ENCODE results near the gene CRYBA2.

CRYBA2 gene

DNA sequence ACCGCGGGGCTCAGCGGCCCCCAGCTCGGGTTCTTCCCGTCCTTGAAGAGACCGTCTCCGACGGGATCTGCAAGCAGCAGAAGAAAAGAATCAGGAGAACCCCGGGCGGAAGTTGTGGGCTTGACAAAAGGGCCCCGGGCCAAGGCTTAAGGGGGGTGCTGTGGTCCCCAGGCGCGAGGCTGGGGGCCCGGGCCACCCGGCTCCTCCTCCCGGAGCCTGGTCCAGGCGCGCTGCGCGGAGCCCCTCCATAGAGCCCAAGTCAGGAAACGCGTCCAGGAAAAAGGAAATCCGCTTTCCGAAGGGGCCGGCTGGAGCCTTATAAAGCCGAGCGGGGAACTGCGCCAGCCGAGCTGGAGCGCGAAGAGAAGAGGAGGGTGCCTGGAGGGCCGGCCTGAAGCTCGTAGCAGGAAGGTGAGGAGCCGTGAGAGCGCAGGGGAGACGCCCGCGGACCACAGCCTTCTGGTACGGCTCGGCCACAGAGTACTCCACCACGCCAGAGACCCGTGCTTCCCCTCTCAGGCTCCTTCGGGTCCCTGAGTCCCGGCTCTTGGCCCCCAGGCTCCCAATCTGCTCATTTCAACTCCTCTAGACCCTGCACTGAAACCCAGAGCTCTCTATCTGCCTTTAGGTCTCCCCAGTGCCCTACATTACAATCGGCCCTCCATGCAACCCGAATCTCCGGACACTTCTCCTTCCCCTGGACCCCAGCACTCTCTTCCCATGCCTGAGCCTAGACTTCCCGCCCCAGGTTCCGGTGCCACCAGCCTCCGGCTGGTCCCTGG lies 8.8 kb downstream of the CRYBA2 start:
- peaks cover 26% of the 10 kb centered on the region for H3K4me1 ChIP-seq (ENCODE audit: control insufficient read depth, insufficient read depth, low read length)
- peaks cover 96% of the 10 kb centered on the region for H3K27me3 ChIP-seq (ENCODE audit: control insufficient read depth, insufficient read depth, low read length)
- H3K4me3 ChIP-seq (ENCODE audit: low read length): no peak overlapping the region
- H3K9me3 ChIP-seq (ENCODE audit: control insufficient read depth, low read length): no peaks in the 10 kb centered on the region
- no peaks in the 10 kb centered on the region for H3K36me3 ChIP-seq (ENCODE audit: control insufficient read depth, insufficient read depth, low read length)
- H3K9ac ChIP-seq (ENCODE audit: low read length): peak overlapping the region; percentile 18

DNA sequence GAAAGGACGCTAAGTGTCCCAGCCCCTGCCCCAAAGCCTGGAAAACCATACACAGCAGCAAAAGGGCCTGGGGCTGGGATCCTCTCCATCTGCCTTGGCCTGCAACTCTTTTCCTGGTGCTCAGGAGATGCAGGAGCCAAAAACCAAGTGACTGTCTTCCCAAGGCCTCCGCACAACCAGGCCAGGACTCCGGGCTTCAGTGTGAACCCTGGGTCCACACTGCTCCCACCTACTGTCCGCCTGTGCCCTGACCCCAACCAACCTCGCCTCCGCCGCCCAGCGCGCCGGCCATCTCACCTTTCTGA lies 9.3 kb downstream of the CRYBA2 start:
- H3K27me3 ChIP-seq (ENCODE audit: control insufficient read depth, insufficient read depth, low read length): peaks cover 92% of the 10 kb centered on the region
- H3K4me1 ChIP-seq (ENCODE audit: control insufficient read depth, insufficient read depth, low read length): peaks cover 26% of the 10 kb centered on the region
- H3K9me3 ChIP-seq (ENCODE audit: control insufficient read depth, low read length): no peaks in the 10 kb centered on the region
- no peak overlapping the region for H3K4me3 ChIP-seq (ENCODE audit: low read length)
- no peaks in the 10 kb centered on the region for H3K36me3 ChIP-seq (ENCODE audit: control insufficient read depth, insufficient read depth, low read length)
- H3K9ac ChIP-seq (ENCODE audit: low read length): no peak overlapping the region

DNA sequence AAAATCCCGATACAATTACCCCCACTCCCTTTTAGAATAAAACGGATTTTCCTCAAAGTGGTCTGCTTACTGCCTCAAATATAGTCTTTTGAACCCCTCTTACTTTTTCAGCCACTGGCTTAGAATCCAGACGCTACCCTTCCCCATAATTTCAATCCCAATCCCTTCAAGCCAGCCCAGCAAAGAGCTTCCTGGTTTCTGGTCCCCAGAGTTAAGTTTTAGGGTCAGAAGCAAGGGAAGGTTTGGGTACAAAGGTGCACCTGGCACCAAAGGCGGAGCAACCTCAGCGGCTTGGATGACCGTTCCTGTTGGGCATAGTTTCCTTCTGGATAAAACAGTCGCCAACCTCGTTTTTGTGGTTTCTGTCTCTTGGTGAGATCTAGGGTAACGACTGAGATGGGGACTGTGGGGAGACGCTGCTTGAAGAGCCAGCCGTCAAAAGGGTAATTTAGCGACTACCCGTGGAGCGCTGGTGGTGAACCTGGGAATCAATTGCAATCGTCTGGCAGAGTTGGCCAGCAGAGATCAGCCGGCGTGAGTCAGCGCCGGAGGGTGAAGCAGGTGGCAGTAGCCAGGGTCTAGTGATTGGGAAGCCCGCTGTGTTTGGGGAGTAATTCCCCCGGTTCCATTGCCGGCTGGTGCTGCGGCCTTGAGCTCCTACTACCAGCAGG lies 9.8 kb downstream of the CRYBA2 start:
- H3K4me1 ChIP-seq (ENCODE audit: control insufficient read depth, insufficient read depth, low read length): peaks cover 26% of the 10 kb centered on the region
- H3K4me3 ChIP-seq (ENCODE audit: low read length): no peak overlapping the region
- H3K27me3 ChIP-seq (ENCODE audit: control insufficient read depth, insufficient read depth, low read length): peaks cover 92% of the 10 kb centered on the region
- H3K36me3 ChIP-seq (ENCODE audit: control insufficient read depth, insufficient read depth, low read length): no peaks in the 10 kb centered on the region
- no peaks in the 10 kb centered on the region for H3K9me3 ChIP-seq (ENCODE audit: control insufficient read depth, low read length)
- peak overlapping the region; percentile 19 for H3K9ac ChIP-seq (ENCODE audit: low read length)

DNA sequence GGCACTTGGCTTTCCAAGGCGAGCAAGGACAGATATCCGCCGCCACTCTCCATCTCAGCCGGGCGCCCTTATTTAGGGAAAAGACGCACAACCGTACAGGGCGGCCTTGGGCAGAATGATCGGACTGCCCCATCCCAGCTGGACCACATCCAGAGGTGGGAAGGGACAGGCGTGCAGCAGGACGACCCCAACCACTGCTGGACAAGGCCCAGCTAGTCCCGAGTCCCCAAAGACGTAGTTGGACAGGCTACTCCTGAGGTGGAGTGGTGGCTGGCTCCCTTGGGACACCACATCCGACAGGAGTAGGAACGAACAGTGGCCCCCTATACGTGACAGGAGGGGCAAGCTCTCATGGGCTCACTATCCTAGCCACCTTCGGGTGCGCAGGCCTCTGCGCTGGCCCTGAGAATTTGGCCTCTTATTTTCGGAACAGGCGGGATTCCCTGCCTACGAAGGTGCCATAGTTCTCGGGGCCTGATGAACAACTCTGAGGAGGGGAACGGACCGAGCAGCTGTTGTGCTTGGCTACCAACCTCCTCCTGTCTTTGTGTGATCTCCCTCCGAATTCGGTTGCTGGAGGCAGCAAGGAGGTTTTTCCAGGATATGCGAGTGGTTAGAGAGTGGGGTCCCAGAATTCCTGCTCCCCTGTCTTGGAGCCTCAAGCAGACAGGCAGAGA lies 10.5 kb downstream of the CRYBA2 start:
- peaks cover 26% of the 10 kb centered on the region for H3K4me1 ChIP-seq (ENCODE audit: control insufficient read depth, insufficient read depth, low read length)
- H3K36me3 ChIP-seq (ENCODE audit: control insufficient read depth, insufficient read depth, low read length): no peaks in the 10 kb centered on the region
- H3K27me3 ChIP-seq (ENCODE audit: control insufficient read depth, insufficient read depth, low read length): peaks cover 91% of the 10 kb centered on the region
- H3K9ac ChIP-seq (ENCODE audit: low read length): peak overlapping the region; percentile 19
- no peak overlapping the region for H3K4me3 ChIP-seq (ENCODE audit: low read length)
- no peaks in the 10 kb centered on the region for H3K9me3 ChIP-seq (ENCODE audit: control insufficient read depth, low read length)

DNA sequence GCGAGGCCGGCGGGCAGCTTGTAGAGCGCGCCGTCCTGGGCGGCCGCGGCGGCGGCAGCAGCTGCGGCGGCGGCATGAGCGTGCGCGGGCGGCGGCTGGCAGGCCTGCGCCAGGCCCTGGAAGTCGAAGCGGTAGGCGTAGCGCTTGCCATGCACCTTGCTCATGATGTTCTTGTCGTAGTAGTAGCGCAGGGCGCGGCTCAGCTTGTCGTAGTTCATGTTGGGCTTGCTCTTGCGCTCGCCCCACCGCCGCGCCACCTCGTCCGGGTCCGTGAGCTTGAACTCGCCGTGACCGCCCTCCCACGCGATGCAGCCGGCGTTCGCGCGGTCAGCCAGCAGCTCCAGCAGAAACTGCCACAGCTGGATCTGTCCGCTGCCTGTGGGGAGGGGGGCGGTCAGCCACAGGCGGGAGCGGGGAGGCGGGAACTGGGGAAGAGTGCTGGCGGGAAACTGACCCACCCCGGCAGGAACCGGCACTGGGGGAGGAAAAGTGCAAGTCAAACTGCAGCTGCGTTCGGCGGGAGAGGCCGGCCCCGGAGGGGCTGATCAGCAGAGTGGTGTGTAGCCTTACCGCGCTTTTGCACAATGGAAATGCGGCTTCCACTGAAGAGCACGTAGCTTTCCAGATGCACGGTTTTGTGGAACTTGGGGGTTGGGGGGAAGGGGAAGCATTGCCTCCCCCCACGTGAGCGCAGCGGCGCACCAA lies 11.2 kb downstream of the CRYBA2 start:
- Histone ChIP-seq H3K4me1 (ENCODE audit: control insufficient read depth, insufficient read depth, low read length) (peaks cover 26% of the 10 kb centered on the region), H3K9me3 (ENCODE audit: control insufficient read depth, low read length) (no peaks in the 10 kb centered on the region), H3K27me3 (ENCODE audit: control insufficient read depth, insufficient read depth, low read length) (peaks cover 88% of the 10 kb centered on the region), H3K9ac (ENCODE audit: low read length) (no peak overlapping the region), H3K36me3 (ENCODE audit: control insufficient read depth, insufficient read depth, low read length) (no peaks in the 10 kb centered on the region), H3K4me3 (ENCODE audit: low read length) (no peak overlapping the region)

DNA sequence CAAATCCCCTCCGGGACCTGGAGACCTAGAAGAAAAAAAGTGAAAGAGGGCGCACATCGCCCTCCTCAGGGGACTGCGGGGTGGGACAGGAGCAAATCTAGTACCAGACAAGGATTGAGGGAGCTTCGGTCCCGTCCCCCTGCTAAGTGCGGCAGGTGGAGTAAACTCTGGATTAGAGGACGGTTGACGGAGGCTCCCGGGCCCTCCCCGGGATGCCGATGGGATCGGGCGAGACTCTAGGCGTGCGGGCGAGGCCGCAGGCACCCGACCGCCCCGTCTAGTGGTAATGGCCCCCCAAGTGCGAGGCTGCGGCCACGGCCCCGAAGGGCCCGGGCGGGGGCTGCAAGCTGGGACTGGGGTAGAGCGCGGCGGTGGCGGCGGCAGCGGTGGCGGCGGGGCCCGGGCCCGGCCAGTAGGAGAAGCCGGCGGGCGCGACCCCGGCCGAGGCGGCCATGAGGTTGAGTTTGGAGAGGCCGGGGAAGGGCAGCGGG lies 11.8 kb downstream of the CRYBA2 start:
- Histone ChIP-seq H3K36me3 (ENCODE audit: control insufficient read depth, insufficient read depth, low read length) (no peaks in the 10 kb centered on the region), H3K9me3 (ENCODE audit: control insufficient read depth, low read length) (no peaks in the 10 kb centered on the region), H3K9ac (ENCODE audit: low read length) (no peak overlapping the region), H3K27me3 (ENCODE audit: control insufficient read depth, insufficient read depth, low read length) (peaks cover 85% of the 10 kb centered on the region), H3K4me1 (ENCODE audit: control insufficient read depth, insufficient read depth, low read length) (peaks cover 26% of the 10 kb centered on the region), H3K4me3 (ENCODE audit: low read length) (no peak overlapping the region)

DNA sequence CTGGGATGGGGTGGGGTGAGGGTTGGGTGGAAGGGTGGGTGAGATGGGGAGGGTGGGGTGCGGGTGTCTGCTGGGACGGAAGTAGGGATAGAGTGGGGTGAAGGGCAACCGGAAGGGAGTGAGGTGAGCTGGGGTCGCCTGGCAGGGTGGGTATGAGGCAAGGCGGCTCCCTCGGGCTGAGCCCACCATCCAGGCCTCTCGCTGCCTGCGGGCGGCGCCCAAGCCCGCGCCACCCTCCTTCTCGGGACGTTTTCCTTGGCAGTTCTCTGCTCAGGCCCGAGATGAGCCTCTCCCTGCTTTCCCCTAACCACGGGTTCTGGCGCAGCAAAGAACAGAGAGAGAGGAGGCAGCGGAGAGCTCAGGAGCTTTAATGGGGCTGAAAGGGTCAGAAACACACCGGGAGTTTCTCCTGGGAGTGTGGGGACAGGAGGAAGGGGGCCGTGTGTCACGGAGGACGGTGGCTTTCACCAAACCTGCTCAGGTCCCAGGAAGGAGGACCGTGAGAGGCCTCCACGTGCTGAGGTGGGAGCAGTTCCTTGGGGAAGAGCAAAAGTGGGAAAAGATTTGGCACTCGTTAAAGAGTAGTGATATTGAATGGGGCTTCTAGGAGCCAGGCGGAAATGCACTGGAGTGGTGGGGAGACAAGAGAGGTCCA lies 12.4 kb downstream of the CRYBA2 start:
- Histone ChIP-seq H3K9me3 (ENCODE audit: control insufficient read depth, low read length) (no peaks in the 10 kb centered on the region), H3K27me3 (ENCODE audit: control insufficient read depth, insufficient read depth, low read length) (peaks cover 85% of the 10 kb centered on the region), H3K4me1 (ENCODE audit: control insufficient read depth, insufficient read depth, low read length) (peaks cover 26% of the 10 kb centered on the region), H3K4me3 (ENCODE audit: low read length) (peak overlapping the region; percentile 31), H3K9ac (ENCODE audit: low read length) (no peak overlapping the region), H3K36me3 (ENCODE audit: control insufficient read depth, insufficient read depth, low read length) (no peaks in the 10 kb centered on the region)

DNA sequence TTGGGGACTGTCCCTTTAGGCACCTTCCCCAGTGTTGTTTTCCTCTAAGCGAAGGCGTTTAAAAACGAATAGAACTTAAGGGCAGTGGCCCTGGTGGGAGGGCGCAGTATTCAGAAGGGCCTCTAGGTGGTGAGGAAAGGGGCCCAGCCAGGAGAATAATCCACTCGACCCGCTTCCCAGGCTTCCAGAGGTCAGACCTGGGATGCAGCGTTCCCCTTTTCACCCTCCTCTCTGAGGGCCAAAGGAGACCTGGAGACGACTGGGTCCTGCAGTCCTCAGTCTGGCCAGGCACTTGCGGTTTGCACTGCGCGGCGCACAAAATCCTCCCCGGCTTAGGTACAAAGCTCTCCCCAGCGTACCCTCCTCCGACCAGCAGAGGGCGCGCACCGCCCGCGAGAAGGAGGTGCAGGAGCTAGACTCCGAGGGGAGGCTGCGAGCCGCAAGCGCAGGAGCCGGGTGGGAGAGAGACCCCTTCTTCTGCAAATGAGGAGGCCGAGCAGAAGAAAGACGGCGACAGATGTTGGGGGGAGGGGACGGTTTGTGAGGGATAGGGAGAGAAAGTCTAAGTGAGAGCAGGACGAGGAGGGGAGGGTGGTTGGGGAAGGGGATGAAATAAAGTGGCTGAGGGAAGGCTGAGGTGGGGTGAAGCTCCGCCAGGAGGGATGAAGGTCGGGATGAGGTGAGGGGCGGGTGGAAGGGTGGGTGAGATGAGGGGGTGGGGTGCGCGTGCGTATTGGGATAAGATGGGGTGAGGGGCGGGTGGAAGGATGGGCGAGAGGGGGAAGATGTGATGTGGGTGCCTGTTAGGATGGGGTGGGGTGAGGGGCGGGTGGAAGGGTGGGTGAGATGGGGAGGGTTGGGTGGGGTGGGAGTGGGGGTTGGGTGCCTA lies 13.1 kb downstream of the CRYBA2 start:
- peaks cover 85% of the 10 kb centered on the region for H3K27me3 ChIP-seq (ENCODE audit: control insufficient read depth, insufficient read depth, low read length)
- no peak overlapping the region for H3K4me3 ChIP-seq (ENCODE audit: low read length)
- H3K36me3 ChIP-seq (ENCODE audit: control insufficient read depth, insufficient read depth, low read length): no peaks in the 10 kb centered on the region
- H3K9ac ChIP-seq (ENCODE audit: low read length): no peak overlapping the region
- no peaks in the 10 kb centered on the region for H3K9me3 ChIP-seq (ENCODE audit: control insufficient read depth, low read length)
- peaks cover 26% of the 10 kb centered on the region for H3K4me1 ChIP-seq (ENCODE audit: control insufficient read depth, insufficient read depth, low read length)

DNA sequence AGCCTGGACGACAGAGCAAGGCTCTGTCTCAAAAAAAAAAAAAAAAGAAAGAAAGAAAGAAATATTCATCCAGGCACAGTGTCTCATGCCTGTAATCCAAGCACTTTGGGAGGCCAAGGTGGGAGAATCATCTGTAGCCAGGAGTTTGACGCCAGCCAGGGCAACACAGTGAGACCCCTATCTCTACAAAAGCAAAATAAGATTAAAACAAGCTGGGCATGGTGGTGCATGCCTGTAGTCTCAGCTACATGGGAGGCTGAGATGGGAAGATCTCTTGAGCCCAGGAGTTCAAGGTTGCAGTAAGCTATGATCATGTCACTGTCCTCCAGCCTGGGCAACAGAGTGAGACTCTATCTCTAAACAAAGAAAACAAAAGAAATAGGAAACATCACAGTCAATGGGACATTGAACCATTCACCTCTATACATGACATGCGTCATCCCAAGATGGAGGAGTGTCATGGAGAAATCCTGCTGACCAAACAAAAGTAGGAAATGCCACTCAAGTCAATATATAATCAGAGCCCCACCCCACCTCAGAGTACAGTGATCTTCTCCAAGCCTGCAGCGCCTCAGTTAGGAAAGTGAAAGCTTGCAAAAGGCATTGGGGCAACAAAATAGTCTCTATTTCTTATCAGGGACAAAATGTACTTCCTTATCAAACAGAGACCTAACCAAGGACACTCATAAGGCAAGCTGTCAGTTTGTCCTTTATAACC lies 18.0 kb downstream of the CRYBA2 start:
- no peaks in the 10 kb centered on the region for H3K9me3 ChIP-seq (ENCODE audit: control insufficient read depth, low read length)
- no peak overlapping the region for H3K4me3 ChIP-seq (ENCODE audit: low read length)
- no peaks in the 10 kb centered on the region for H3K36me3 ChIP-seq (ENCODE audit: control insufficient read depth, insufficient read depth, low read length)
- no peak overlapping the region for H3K9ac ChIP-seq (ENCODE audit: low read length)
- H3K4me1 ChIP-seq (ENCODE audit: control insufficient read depth, insufficient read depth, low read length): no peaks in the 10 kb centered on the region
- peaks cover 44% of the 10 kb centered on the region for H3K27me3 ChIP-seq (ENCODE audit: control insufficient read depth, insufficient read depth, low read length)

DNA sequence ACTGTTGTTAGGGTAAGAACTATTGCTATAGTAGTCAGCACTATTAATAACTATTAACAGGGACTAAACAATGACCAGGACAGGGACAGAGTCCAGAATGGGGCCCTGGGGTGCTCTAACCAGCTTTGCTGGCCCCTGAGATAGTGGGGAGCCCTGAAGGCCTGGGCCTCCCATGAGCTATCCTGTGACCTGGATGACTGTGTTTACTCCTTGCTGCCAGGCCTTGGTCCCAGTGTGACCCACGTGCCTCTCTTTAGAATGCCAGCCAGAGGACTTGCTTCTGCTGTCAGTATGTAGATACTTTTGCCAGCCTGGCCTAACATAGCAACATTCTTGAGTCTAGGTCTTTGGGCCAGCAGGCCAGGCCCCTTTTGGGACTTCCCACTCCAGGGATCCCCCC lies 22.3 kb downstream of the CRYBA2 start:
- no peaks in the 10 kb centered on the region for H3K4me1 ChIP-seq (ENCODE audit: control insufficient read depth, insufficient read depth, low read length)
- H3K36me3 ChIP-seq (ENCODE audit: control insufficient read depth, insufficient read depth, low read length): no peaks in the 10 kb centered on the region
- peaks cover 13% of the 10 kb centered on the region for H3K27me3 ChIP-seq (ENCODE audit: control insufficient read depth, insufficient read depth, low read length)
- no peak overlapping the region for H3K4me3 ChIP-seq (ENCODE audit: low read length)
- no peak overlapping the region for H3K9ac ChIP-seq (ENCODE audit: low read length)
- no peaks in the 10 kb centered on the region for H3K9me3 ChIP-seq (ENCODE audit: control insufficient read depth, low read length)
